Ishikawa (cell line): ENCODE data around the gene EHD1.

Source experiments
- CEBPB ChIP-seq: IDR thresholded peaks from 2 replicates; pipeline ENCODE4 v1.6.1; 2012
- CREB1 ChIP-seq: IDR thresholded peaks from 2 replicates; pipeline ENCODE4 v1.6.1; 2012; ENCODE audit warnings: low read depth
- EGR1 ChIP-seq: IDR thresholded peaks from 2 replicates; pipeline ENCODE4 v1.6.1; 2012
- EP300 ChIP-seq: IDR thresholded peaks from 2 replicates; pipeline ENCODE4 v1.6.1; 2012; ENCODE audit warnings: borderline replicate concordance
- FOXM1 ChIP-seq: IDR thresholded peaks from 2 replicates; pipeline ENCODE4 v1.6.1; 2012; ENCODE audit warnings: low read depth, borderline replicate concordance
- MAX ChIP-seq: IDR thresholded peaks from 2 replicates; pipeline ENCODE4 v1.6.1; 2012
- NFIC ChIP-seq: IDR thresholded peaks from 2 replicates; pipeline ENCODE4 v1.6.1; 2012
- RAD21 ChIP-seq: IDR thresholded peaks from 2 replicates; pipeline ENCODE4 v1.6.1; 2012; ENCODE audit warnings: low read depth
- REST ChIP-seq: IDR thresholded peaks from 2 replicates; pipeline ENCODE4 v1.6.1; 2012; ENCODE audit warnings: low read depth, mild to moderate bottlenecking
- TAF1 ChIP-seq: IDR thresholded peaks from 2 replicates; pipeline ENCODE4 v1.6.1; 2012; ENCODE audit warnings: low read depth, mild to moderate bottlenecking
- TCF12 ChIP-seq: IDR thresholded peaks from 2 replicates; pipeline ENCODE4 v1.6.1; 2012; ENCODE audit warnings: low read depth
- TEAD4 ChIP-seq: IDR thresholded peaks from 2 replicates; pipeline ENCODE4 v1.6.1; 2012
- USF1 ChIP-seq: IDR thresholded peaks from 2 replicates; pipeline ENCODE4 v1.6.1; 2012
- YY1 ChIP-seq: IDR thresholded peaks from 2 replicates; pipeline ENCODE4 v1.6.1; 2012; ENCODE audit warnings: low read depth
- ZBTB7A ChIP-seq: IDR thresholded peaks from 2 replicates; pipeline ENCODE4 v1.6.1; 2012; ENCODE audit warnings: low read depth

Gene EHD1

GRCh38 chr11:64876229-64876750 lies 2.1 kb downstream of the EHD1 start:
- TF ChIP-seq ZBTB7A (no peak), FOXM1 (no peak)

GRCh38 chr11:64875369-64876228 lies 2.8 kb downstream of the EHD1 start:
- TF ChIP-seq CREB1: no peak
- no peak for TF ChIP-seq ZBTB7A
- TF ChIP-seq EP300: no peak
- no peak for TF ChIP-seq NFIC
- TF ChIP-seq TAF1: no peak
- no peak for TF ChIP-seq TEAD4
- no peak for TF ChIP-seq TCF12
- TF ChIP-seq CEBPB: no peak
- no peak for TF ChIP-seq USF1
- no peak for TF ChIP-seq REST
- TF ChIP-seq YY1: no peak
- no peak for TF ChIP-seq FOXM1
- TF ChIP-seq RAD21: no peak
- TF ChIP-seq EGR1: no peak
- no peak for TF ChIP-seq MAX

GRCh38 chr11:64874308-64875240 lies 3.8 kb downstream of the EHD1 start:
- TF ChIP-seq EP300 (no peak), USF1 (no peak), TCF12 (no peak), ZBTB7A (no peak), CEBPB (no peak), TAF1 (no peak), NFIC (no peak), TEAD4 (no peak), MAX (no peak), RAD21 (no peak), FOXM1 (no peak), CREB1 (no peak), EGR1 (no peak)

- no peak for TF ChIP-seq CEBPB
- no peak for TF ChIP-seq TCF12
- TF ChIP-seq RAD21: no peak
- no peak for TF ChIP-seq CREB1
- no peak for TF ChIP-seq TEAD4
- no peak for TF ChIP-seq EP300
- no peak for TF ChIP-seq FOXM1
- TF ChIP-seq TAF1: no peak
- TF ChIP-seq REST: no peak
- TF ChIP-seq NFIC: no peak
- no peak for TF ChIP-seq ZBTB7A
Observed at GRCh38 chr11:64872790-64873488, 5.5 kb downstream of the EHD1 start.

GRCh38 chr11:64871492-64871891 lies 6.9 kb downstream of the EHD1 start:
- no peak for TF ChIP-seq YY1
- no peak for TF ChIP-seq ZBTB7A
- no peak for TF ChIP-seq CREB1
- no peak for TF ChIP-seq MAX
- TF ChIP-seq CEBPB: no peak
- no peak for TF ChIP-seq EP300
- no peak for TF ChIP-seq EGR1
- TF ChIP-seq NFIC: no peak
- TF ChIP-seq REST: no peak
- no peak for TF ChIP-seq USF1
- no peak for TF ChIP-seq TCF12
